ENCODE data around the gene ARRDC3. TPM values are rescaled to one million over a fixed set of nuclear protein-coding genes. Genes with fewer than 3 reads are reported as not detected.
A peak's percentile ranks its signal among the peaks of the same experiment; 100 is the strongest.
"Not testable (repeated sequence)": the region's sequence is repeated elsewhere in the genome, so short reads cannot be mapped to it uniquely, and the experiment has no call there.

Gene ARRDC3
- total RNA-seq, 2 experiments from 2014 or later = 13.5 to 42.8 TPM

DNA sequence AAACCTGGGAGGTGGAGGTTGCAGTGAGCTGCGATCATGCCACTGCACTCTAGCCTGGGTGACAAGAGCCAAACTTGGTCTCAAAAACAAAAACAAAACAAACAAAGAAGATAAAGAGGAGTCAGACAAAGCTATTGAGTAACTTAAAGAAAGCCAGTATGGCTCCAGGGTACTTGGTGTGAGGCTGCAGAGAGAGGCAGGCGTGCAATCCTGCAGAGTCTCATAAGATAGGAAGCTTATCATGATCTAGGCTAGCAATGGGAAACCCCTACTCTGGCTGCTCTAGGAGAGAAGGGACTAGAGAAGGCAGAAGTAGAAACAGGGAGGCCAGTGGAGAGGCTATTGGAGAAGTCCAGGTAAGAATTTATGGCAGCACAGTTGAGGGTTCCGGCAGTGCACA lies 42.0 kb downstream of the ARRDC3 start:
- CTCF ChIA-PET = interaction anchor here (1.6 kb wide), 1 partner anchor 44 kb away, joined by 3 read pairs; no protein-coding TSS in a partner anchor
- Mint-ChIP-seq H3K27ac (no peak overlapping the region), H3K9me3 (ENCODE audit: low read depth) (no peaks in the 10 kb centered on the region), H3K36me3 (no peaks in the 10 kb centered on the region), H3K4me1 (no peaks in the 10 kb centered on the region), H3K27me3 (peaks cover 3% of the 10 kb centered on the region), H3K4me3 (no peak overlapping the region)
- no peak for ATAC-seq
- no peak for DNase-seq

DNA sequence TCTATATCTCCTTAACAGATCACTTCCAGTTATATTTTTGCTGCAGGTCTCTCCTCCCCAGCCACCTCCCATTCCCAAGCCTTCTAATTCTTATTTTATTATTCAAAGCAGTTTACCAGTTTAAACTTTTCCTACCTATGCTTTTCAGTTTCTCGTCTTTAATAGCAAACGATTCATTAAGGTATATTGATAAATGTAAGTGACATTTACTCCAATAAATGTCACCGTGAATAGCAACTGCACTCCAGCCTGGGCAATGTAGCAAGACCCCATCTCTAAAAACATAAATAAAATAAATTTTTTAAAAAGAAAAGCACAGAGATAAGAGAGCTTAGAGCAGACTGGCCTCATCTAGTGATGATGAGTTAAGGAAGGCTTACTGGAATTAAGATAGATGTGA lies 42.6 kb downstream of the ARRDC3 start:
- CTCF ChIA-PET = interaction anchor here (1.6 kb wide), 1 partner anchor 45 kb away, joined by 3 read pairs; no protein-coding TSS in a partner anchor
- Mint-ChIP-seq H3K4me3 (no peak overlapping the region), H3K36me3 (no peaks in the 10 kb centered on the region), H3K27ac (no peak overlapping the region), H3K4me1 (no peaks in the 10 kb centered on the region), H3K27me3 (peaks cover 3% of the 10 kb centered on the region), H3K9me3 (ENCODE audit: low read depth) (no peaks in the 10 kb centered on the region)
- DNase-seq (no peak), ATAC-seq (no peak)

DNA sequence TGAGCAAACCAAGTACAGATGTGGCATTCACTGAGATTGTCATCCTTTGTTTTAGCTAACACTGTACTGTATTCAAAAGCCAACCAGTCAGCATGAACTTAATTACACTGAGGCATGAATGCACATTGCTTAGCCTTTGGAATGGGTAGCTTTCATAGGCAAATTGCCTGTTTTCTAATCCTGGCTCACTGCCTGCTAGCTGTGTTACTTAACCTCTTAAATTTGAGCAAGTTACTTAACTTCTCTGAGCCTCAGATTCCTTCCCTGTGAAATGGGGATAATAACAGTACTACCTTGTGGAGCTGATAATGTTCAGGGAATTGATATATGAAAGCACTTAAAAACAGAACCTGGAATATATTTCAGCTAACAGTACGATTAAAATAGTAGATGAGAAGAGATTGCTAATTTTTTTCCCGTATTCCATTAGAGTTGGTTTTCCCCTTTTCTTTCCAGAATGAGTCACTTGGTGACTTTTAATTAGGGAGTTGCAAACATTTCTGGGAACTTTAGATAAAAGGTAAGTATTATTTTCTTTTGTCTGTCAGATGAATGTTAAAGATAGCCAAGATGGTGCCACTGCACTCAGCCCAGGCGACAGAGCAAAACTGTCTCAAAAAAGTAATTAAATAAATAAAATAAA lies 43.9 kb downstream of the ARRDC3 start:
- Mint-ChIP-seq H3K4me1 (no peaks in the 10 kb centered on the region), H3K27ac (no peak overlapping the region), H3K27me3 (peaks cover 3% of the 10 kb centered on the region), H3K36me3 (no peaks in the 10 kb centered on the region), H3K9me3 (ENCODE audit: low read depth) (no peaks in the 10 kb centered on the region), H3K4me3 (no peak overlapping the region)
- CTCF ChIA-PET = no interaction called here
- ATAC-seq (no peak), DNase-seq (no peak)

DNA sequence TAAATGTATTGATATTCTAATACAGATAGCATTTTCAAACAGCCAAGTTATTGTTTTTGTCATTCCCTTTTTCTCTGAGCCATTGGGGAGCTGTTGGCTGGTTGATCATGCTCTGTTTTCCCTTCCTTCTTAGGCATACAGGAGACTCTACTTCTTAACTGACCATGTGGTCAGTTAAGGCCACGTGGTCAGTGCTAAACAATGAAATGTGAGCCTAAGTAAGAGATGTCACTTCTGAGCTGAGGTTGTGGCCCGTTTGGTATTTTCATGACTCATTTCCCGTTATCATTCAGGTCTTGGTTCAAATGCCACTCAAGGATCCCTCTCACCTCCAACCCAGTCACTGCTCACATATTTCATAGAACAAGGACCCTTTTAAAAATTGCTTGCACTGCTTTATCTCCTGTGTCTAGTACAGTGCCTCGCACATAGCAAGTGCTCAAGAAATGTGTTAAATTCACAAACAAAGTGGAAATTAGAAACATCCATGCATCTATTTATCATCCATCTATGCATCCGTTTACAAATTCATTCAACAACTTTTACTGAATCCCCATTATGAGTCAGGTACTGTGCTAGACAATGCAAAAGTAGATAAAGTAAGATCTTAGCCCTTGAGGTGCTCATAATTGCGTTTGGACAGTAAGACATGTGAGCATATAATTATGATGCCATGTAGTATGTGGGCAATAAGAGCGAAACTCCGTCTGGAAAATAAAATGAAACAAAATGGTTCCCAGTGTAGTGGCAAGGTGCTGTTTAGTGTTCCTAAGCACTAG lies 50.7 kb downstream of the ARRDC3 start:
- ATAC-seq = peak; percentile 84
- Mint-ChIP-seq H3K9me3 (ENCODE audit: low read depth) (no peaks in the 10 kb centered on the region), H3K4me3 (no peak overlapping the region), H3K27ac (peak overlapping the region; percentile 68), H3K27me3 (peaks cover under 1% of the 10 kb centered on the region), H3K36me3 (no peaks in the 10 kb centered on the region), H3K4me1 (peaks cover 34% of the 10 kb centered on the region)
- peak; percentile 75 for DNase-seq
- CTCF ChIA-PET = interaction anchor here (0.6 to 1.5 kb wide), 5 partner anchors 18 to 112 kb away, joined by 3 to 5 read pairs (median 3); no protein-coding TSS in a partner anchor

GRCh38 chr5:91331705-91332104 lies 51.4 kb downstream of the ARRDC3 start:
- CTCF ChIA-PET = interaction anchor here (0.6 to 1.5 kb wide), 2 partner anchors 19 to 23 kb away, joined by 4 to 5 read pairs; no protein-coding TSS in a partner anchor
- Mint-ChIP-seq H3K4me1 (peaks cover 34% of the 10 kb centered on the region), H3K9me3 (ENCODE audit: low read depth) (peaks cover under 1% of the 10 kb centered on the region), H3K4me3 (no peak overlapping the region), H3K36me3 (no peaks in the 10 kb centered on the region), H3K27ac (peak overlapping the region; percentile 68), H3K27me3 (peaks cover 6% of the 10 kb centered on the region)
- DNase-seq (no peak), ATAC-seq (no peak)

DNA sequence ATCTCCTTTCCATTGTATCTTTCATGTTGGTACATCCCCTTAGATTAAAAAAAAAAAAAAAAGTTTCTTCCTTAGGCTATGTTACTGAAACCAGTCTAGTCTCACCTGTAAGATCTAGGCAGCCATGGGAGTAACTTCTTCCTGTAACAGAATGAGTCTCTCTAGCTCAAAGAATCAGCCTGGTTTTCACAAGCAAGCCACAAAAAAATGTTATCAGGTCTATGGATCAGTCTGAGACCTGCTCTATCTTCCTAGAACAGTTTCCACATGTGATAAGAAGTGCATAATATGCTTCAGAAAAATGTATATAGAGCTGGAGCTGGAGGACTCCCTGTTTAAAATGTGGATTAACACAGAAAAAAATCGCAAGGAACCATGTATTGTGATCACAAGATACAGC lies 53.8 kb downstream of the ARRDC3 start:
- peaks cover 34% of the 10 kb centered on the region for H3K4me1 Mint-ChIP-seq
- H3K4me3 Mint-ChIP-seq = no peak overlapping the region
- peaks cover 2% of the 10 kb centered on the region for H3K9me3 Mint-ChIP-seq (ENCODE audit: low read depth)
- no peak overlapping the region for H3K27ac Mint-ChIP-seq
- H3K27me3 Mint-ChIP-seq = peaks cover 8% of the 10 kb centered on the region
- CTCF ChIA-PET = interaction anchor here (1.0 to 2.0 kb wide), 5 partner anchors 15 to 102 kb away, joined by 3 to 11 read pairs (median 3); partner anchors contain the start of gene ARRDC3
- ATAC-seq (peak; percentile 66), DNase-seq (no peak)
- H3K36me3 Mint-ChIP-seq = no peaks in the 10 kb centered on the region

- CTCF ChIA-PET = interaction anchor here (2.0 kb wide), 2 partner anchors 15 to 55 kb away, joined by 6 to 11 read pairs; partner anchors contain the start of gene ARRDC3
- Mint-ChIP-seq H3K4me1 (peaks cover 34% of the 10 kb centered on the region), H3K36me3 (no peaks in the 10 kb centered on the region), H3K27me3 (peaks cover 8% of the 10 kb centered on the region), H3K27ac (no peak overlapping the region), H3K9me3 (ENCODE audit: low read depth) (peaks cover 2% of the 10 kb centered on the region), H3K4me3 (no peak overlapping the region)
- DNase-seq (no peak), ATAC-seq (no peak)
These were observed 54.4 kb downstream of the ARRDC3 start for GRCh38 chr5:91328743-91329142.

DNA sequence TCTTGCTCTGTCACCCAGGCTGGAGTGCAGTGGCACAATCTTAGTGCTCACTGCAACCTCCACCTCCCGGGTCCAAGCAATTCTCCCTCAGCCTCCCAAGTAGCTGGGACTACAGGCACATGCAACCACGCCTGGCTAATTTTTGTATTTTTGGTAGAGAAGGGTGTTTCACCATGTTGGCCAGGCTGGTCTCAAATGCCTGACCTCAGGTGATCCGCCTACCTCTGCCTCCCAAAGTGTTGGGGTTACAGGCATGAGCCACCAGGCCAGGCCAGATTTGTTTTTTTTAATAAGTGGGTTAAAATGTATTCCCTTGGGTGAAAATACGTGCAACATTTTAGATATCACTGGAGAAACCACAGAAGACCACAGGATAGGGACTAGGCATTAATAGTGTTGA lies 60.1 kb downstream of the ARRDC3 start:
- ATAC-seq; CTCF ChIA-PET; H3K36me3 Mint-ChIP-seq; H3K27me3 Mint-ChIP-seq; H3K4me3 Mint-ChIP-seq; H3K27ac Mint-ChIP-seq; DNase-seq; H3K9me3 Mint-ChIP-seq (ENCODE audit: low read depth); H3K4me1 Mint-ChIP-seq: not testable (repeated sequence)

GRCh38 chr5:91319667-91320066 lies 63.5 kb downstream of the ARRDC3 start:
- CTCF ChIA-PET = no interaction called here
- DNase-seq (no peak), ATAC-seq (no peak)
- Mint-ChIP-seq H3K9me3 (ENCODE audit: low read depth) (no peaks in the 10 kb centered on the region), H3K4me1 (peaks cover 14% of the 10 kb centered on the region), H3K27me3 (no peaks in the 10 kb centered on the region), H3K27ac (no peak overlapping the region), H3K4me3 (no peak overlapping the region), H3K36me3 (no peaks in the 10 kb centered on the region)

- Mint-ChIP-seq H3K27me3 (no peaks in the 10 kb centered on the region), H3K4me1 (peaks cover 22% of the 10 kb centered on the region), H3K9me3 (ENCODE audit: low read depth) (no peaks in the 10 kb centered on the region), H3K27ac (no peak overlapping the region), H3K4me3 (no peak overlapping the region), H3K36me3 (no peaks in the 10 kb centered on the region)
- CTCF ChIA-PET = no interaction called here
- DNase-seq (no peak), ATAC-seq (no peak)
These were observed 64.4 kb downstream of the ARRDC3 start for GRCh38 chr5:91318724-91319123.
